HG02981 (cell line): ENCODE results near the gene TMEM187.
"Not testable (repeated sequence)": the region's sequence is repeated elsewhere in the genome, so short reads cannot be mapped to it uniquely, and the experiment has no call there.

ENCODE experiments used
- ATAC-seq: cut with Tn5 transposase; IDR thresholded peaks from one replicate; pipeline ENCODE4 v1.9.1; 2021; ENCODE audit warnings: mild to moderate bottlenecking, moderate library complexity; ENCODE audit not compliant: unreplicated experiment

Gene TMEM187

GRCh38 chrX:153994398-153994797 lies 21.8 kb downstream of the TMEM187 start:
- not testable (repeated sequence) for ATAC-seq

- ATAC-seq: no peak
Measured at GRCh38 chrX:153995504-153995903, 22.9 kb downstream of the TMEM187 start.

GRCh38 chrX:153999359-154000037 lies 26.9 kb downstream of the TMEM187 start:
- ATAC-seq: no peak

- no peak for ATAC-seq
Measured at GRCh38 chrX:154000051-154000450, 27.5 kb downstream of the TMEM187 start.

GRCh38 chrX:154002215-154002719 lies 29.7 kb downstream of the TMEM187 start:
- no peak for ATAC-seq

- ATAC-seq: no peak
Measured at GRCh38 chrX:154004315-154004714, 31.8 kb downstream of the TMEM187 start.

- ATAC-seq: no peak
Measured at GRCh38 chrX:154006947-154007346, 34.4 kb downstream of the TMEM187 start.

GRCh38 chrX:154008521-154008920 lies 36.0 kb downstream of the TMEM187 start:
- no peak for ATAC-seq

- no peak for ATAC-seq
Measured at GRCh38 chrX:154010330-154011087, 38.0 kb downstream of the TMEM187 start.

- no peak for ATAC-seq
Measured at GRCh38 chrX:154011376-154012335, 39.1 kb downstream of the TMEM187 start.

- no peak for ATAC-seq
Measured at GRCh38 chrX:154012336-154012991, 39.9 kb downstream of the TMEM187 start.

GRCh38 chrX:154013001-154013421 lies 40.5 kb downstream of the TMEM187 start:
- no peak for ATAC-seq

GRCh38 chrX:154013614-154014360 lies 41.2 kb downstream of the TMEM187 start:
- ATAC-seq: no peak

- ATAC-seq: no peak
Measured at GRCh38 chrX:154014429-154015380, 42.2 kb downstream of the TMEM187 start.

- ATAC-seq: no peak
Measured at GRCh38 chrX:154015581-154016264, 43.2 kb downstream of the TMEM187 start.

- no peak for ATAC-seq
Measured at GRCh38 chrX:154016366-154017076, 44.0 kb downstream of the TMEM187 start.

- ATAC-seq: no peak
Measured at GRCh38 chrX:154017766-154018517, 45.4 kb downstream of the TMEM187 start.
